Measurements from ENCODE around the gene MAGI2.

GRCh38 chr7:79332091-79332490 lies 121.4 kb downstream of the MAGI2 start:
- TF ChIP-seq, protein P1, sequence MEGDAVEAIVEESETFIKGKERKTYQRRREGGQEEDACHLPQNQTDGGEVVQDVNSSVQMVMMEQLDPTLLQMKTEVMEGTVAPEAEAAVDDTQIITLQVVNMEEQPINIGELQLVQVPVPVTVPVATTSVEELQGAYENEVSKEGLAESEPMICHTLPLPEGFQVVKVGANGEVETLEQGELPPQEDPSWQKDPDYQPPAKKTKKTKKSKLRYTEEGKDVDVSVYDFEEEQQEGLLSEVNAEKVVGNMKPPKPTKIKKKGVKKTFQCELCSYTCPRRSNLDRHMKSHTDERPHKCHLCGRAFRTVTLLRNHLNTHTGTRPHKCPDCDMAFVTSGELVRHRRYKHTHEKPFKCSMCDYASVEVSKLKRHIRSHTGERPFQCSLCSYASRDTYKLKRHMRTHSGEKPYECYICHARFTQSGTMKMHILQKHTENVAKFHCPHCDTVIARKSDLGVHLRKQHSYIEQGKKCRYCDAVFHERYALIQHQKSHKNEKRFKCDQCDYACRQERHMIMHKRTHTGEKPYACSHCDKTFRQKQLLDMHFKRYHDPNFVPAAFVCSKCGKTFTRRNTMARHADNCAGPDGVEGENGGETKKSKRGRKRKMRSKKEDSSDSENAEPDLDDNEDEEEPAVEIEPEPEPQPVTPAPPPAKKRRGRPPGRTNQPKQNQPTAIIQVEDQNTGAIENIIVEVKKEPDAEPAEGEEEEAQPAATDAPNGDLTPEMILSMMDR (IDR thresholded peaks at IDR 0.05; ENCODE audit: extremely low read depth in 1 of 2, insufficient read depth in 1 of 2, low read depth in 1 of 2, low read length in 2 of 2), result no peak
- no peak for TF ChIP-seq POLR2A (IDR thresholded peaks at IDR 0.05; ENCODE audit: low read depth, low read length)
- no peak for TF ChIP-seq POLR2AphosphoS5 (IDR thresholded peaks at IDR 0.05; ENCODE audit: insufficient read depth, low read depth, low read length)
- TF ChIP-seq, protein P2, sequence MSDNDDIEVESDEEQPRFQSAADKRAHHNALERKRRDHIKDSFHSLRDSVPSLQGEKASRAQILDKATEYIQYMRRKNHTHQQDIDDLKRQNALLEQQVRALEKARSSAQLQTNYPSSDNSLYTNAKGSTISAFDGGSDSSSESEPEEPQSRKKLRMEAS (IDR thresholded peaks at IDR 0.05; ENCODE audit: insufficient read depth, insufficient read length), result no peak
- TF ChIP-seq EZH2 (IDR thresholded peaks at IDR 0.05; ENCODE audit: borderline replicate concordance, low read depth, low read length, severe bottlenecking), result no peak
- TF ChIP-seq GATA2 (IDR thresholded peaks at IDR 0.05; ENCODE audit: insufficient read depth, insufficient read length, low read depth, low read length), result no peak
